Chondrocyte (in vitro differentiated cells): ENCODE results near the gene CHST11. TPM values are rescaled to one million over a fixed set of nuclear protein-coding genes. Genes with fewer than 3 reads are reported as not detected.

ENCODE experiments used
- DNase-seq: peaks from one replicate; pipeline ENCODE4 v3.0.0; 2021; ENCODE audit warnings: mixed read lengths, low spot score
- H3K27ac Mint-ChIP-seq: one replicate; pipeline ENCODE4 v1.8.0; 2021; ENCODE audit warnings: mild to moderate bottlenecking, moderate library complexity, mixed read lengths; ENCODE audit not compliant: unreplicated experiment
- H3K27me3 Mint-ChIP-seq: 2 replicates; pipeline ENCODE4 v1.8.0; 2021; ENCODE audit warnings: low read depth, mixed read lengths
- H3K36me3 Mint-ChIP-seq: 2 replicates; pipeline ENCODE4 v1.8.0; 2021; ENCODE audit warnings: low read depth, mixed read lengths
- H3K4me1 Mint-ChIP-seq: 2 replicates; pipeline ENCODE4 v1.8.0; 2021; ENCODE audit warnings: low read depth, mild to moderate bottlenecking, mixed read lengths
- H3K4me3 Mint-ChIP-seq: one replicate; pipeline ENCODE4 v1.8.0; 2021; ENCODE audit warnings: mild to moderate bottlenecking, moderate library complexity, mixed read lengths; ENCODE audit not compliant: unreplicated experiment
- H3K9me3 Mint-ChIP-seq: 2 replicates; pipeline ENCODE4 v1.8.0; 2021; ENCODE audit warnings: low read depth, mixed read lengths
- CTCF ChIP-seq: fragments of 200-600 bp; sonication (generic); IDR thresholded peaks from 2 replicates; pipeline ENCODE4 v1.5.0; 2021; ENCODE audit warnings: antibody characterized with exemption, mild to moderate bottlenecking, moderate library complexity
- total RNA-seq: library from RNA; stranded (reverse); gene quantifications from 3 replicates; pipeline ENCODE4 v1.2.1, GENCODE V29; 2021

The CHST11 gene
- total RNA-seq, 1 donor from 2014 or later = 6.2 TPM

GRCh38 chr12:104751120-104751519, 294.4 kb downstream of the CHST11 start:
- DNase-seq = no peak
- H3K4me3 Mint-ChIP-seq = no peak overlapping the region
- H3K9me3 Mint-ChIP-seq = no peaks in the 10 kb centered on the region
- H3K4me1 Mint-ChIP-seq = peaks cover 17% of the 10 kb centered on the region
- no peak for TF ChIP-seq CTCF
- H3K36me3 Mint-ChIP-seq = no peaks in the 10 kb centered on the region
- no peaks in the 10 kb centered on the region for H3K27me3 Mint-ChIP-seq
- H3K27ac Mint-ChIP-seq = no peak overlapping the region

- Mint-ChIP-seq H3K36me3 (no peaks in the 10 kb centered on the region), H3K9me3 (no peaks in the 10 kb centered on the region), H3K4me3 (no peak overlapping the region), H3K27ac (no peak overlapping the region), H3K27me3 (no peaks in the 10 kb centered on the region), H3K4me1 (peaks cover 17% of the 10 kb centered on the region)
- no peak for DNase-seq
- no peak for TF ChIP-seq CTCF
Observed at GRCh38 chr12:104751594-104751993, 294.8 kb downstream of the CHST11 start.

GRCh38 chr12:104752016-104752415, 295.3 kb downstream of the CHST11 start:
- Mint-ChIP-seq H3K9me3 (no peaks in the 10 kb centered on the region), H3K36me3 (no peaks in the 10 kb centered on the region), H3K4me3 (no peak overlapping the region), H3K27ac (no peak overlapping the region), H3K27me3 (no peaks in the 10 kb centered on the region), H3K4me1 (peaks cover 17% of the 10 kb centered on the region)
- TF ChIP-seq CTCF = no peak
- no peak for DNase-seq

GRCh38 chr12:104752881-104753280, 296.1 kb downstream of the CHST11 start:
- Mint-ChIP-seq H3K27ac (no peak overlapping the region), H3K36me3 (no peaks in the 10 kb centered on the region), H3K27me3 (no peaks in the 10 kb centered on the region), H3K4me3 (no peak overlapping the region), H3K9me3 (no peaks in the 10 kb centered on the region), H3K4me1 (peaks cover 17% of the 10 kb centered on the region)
- TF ChIP-seq CTCF = no peak
- DNase-seq = no peak

GRCh38 chr12:104756901-104757300, 300.2 kb downstream of the CHST11 start:
- Mint-ChIP-seq H3K27ac (no peak overlapping the region), H3K9me3 (no peaks in the 10 kb centered on the region), H3K4me1 (no peaks in the 10 kb centered on the region), H3K4me3 (no peak overlapping the region), H3K36me3 (no peaks in the 10 kb centered on the region), H3K27me3 (no peaks in the 10 kb centered on the region)
- no peak for DNase-seq
- TF ChIP-seq CTCF = no peak
